ENCODE measurements around the gene SLC2A6. TPM values are rescaled to one million over a fixed set of nuclear protein-coding genes. Genes with fewer than 3 reads are reported as not detected.

SLC2A6 gene
- total RNA-seq, 4 donors from 2014 or later = 0.41 to 2.4 (median 1.4) TPM

- intact Hi-C loops (cut with DNase I; ENCODE audit: low total_unique reads) = no loop called here
- Histone ChIP-seq H3K4me1 (no peaks in the 10 kb centered on the region), H3K36me3 (no peaks in the 10 kb centered on the region), H3K4me3 (no peak overlapping the region), H3K27ac (no peak overlapping the region), H3K27me3 (no peaks in the 10 kb centered on the region), H3K9me3 (no peaks in the 10 kb centered on the region)
- DNase-seq (no peak), ATAC-seq (no peak)
- TF ChIP-seq POLR2A (IDR thresholded peaks at IDR 0.05) = no peak
- no peak for TF ChIP-seq CTCF (IDR thresholded peaks at IDR 0.05 in 4 of 5, conservative IDR thresholded peaks at IDR 0.05 in 1 of 5)
- in situ Hi-C loops (cut with MboI; ENCODE audit: low sequenced_read_pairs in 4 of 4) = no loop called here
These were observed 37.3 kb downstream of the SLC2A6 start for GRCh38 chr9:133441571-133441970.

- intact Hi-C loops (cut with DNase I; ENCODE audit: low total_unique reads) = no loop called here
- no peak overlapping the region for H3K27ac ChIP-seq
- H3K4me3 ChIP-seq = no peak overlapping the region
- H3K4me1 ChIP-seq = no peaks in the 10 kb centered on the region
- in situ Hi-C loops (cut with MboI; ENCODE audit: low sequenced_read_pairs in 4 of 4) = no loop called here
- no peak for DNase-seq
- no peaks in the 10 kb centered on the region for H3K36me3 ChIP-seq
- TF ChIP-seq POLR2A (IDR thresholded peaks at IDR 0.05) = no peak
- TF ChIP-seq CTCF (IDR thresholded peaks at IDR 0.05 in 4 of 5, conservative IDR thresholded peaks at IDR 0.05 in 1 of 5) = no peak
- no peak for ATAC-seq
- H3K27me3 ChIP-seq = no peaks in the 10 kb centered on the region
- H3K9me3 ChIP-seq = no peaks in the 10 kb centered on the region
These were observed 38.0 kb downstream of the SLC2A6 start for GRCh38 chr9:133440874-133441273.

GRCh38 chr9:133439337-133439736 lies 39.6 kb downstream of the SLC2A6 start:
- Histone ChIP-seq H3K4me1 (no peaks in the 10 kb centered on the region), H3K9me3 (no peaks in the 10 kb centered on the region), H3K4me3 (no peak overlapping the region), H3K36me3 (no peaks in the 10 kb centered on the region), H3K27ac (no peak overlapping the region), H3K27me3 (no peaks in the 10 kb centered on the region)
- intact Hi-C loops (cut with DNase I; ENCODE audit: low total_unique reads) = no loop called here
- ATAC-seq (no peak), DNase-seq (no peak)
- in situ Hi-C loops (cut with MboI; ENCODE audit: low sequenced_read_pairs in 4 of 4) = no loop called here
- TF ChIP-seq POLR2A (IDR thresholded peaks at IDR 0.05) (no peak), CTCF (IDR thresholded peaks at IDR 0.05 in 4 of 5, conservative IDR thresholded peaks at IDR 0.05 in 1 of 5) (no peak)

- H3K9me3 ChIP-seq = no peaks in the 10 kb centered on the region
- ATAC-seq (no peak), DNase-seq (no peak)
- no peaks in the 10 kb centered on the region for H3K4me1 ChIP-seq
- intact Hi-C loops (cut with DNase I; ENCODE audit: low total_unique reads) (no loop called here), in situ Hi-C loops (cut with MboI; ENCODE audit: low sequenced_read_pairs in 4 of 4) (no loop called here)
- TF ChIP-seq POLR2A (IDR thresholded peaks at IDR 0.05) (no peak), CTCF (IDR thresholded peaks at IDR 0.05 in 4 of 5, conservative IDR thresholded peaks at IDR 0.05 in 1 of 5) (no peak)
- no peaks in the 10 kb centered on the region for H3K27me3 ChIP-seq
- no peak overlapping the region for H3K27ac ChIP-seq
- H3K36me3 ChIP-seq = no peaks in the 10 kb centered on the region
- no peak overlapping the region for H3K4me3 ChIP-seq
These were observed 41.0 kb downstream of the SLC2A6 start for GRCh38 chr9:133437753-133438531.

GRCh38 chr9:133436681-133437080 lies 42.2 kb downstream of the SLC2A6 start:
- ATAC-seq (no peak), DNase-seq (no peak)
- no peak overlapping the region for H3K4me3 ChIP-seq
- H3K9me3 ChIP-seq = no peaks in the 10 kb centered on the region
- H3K36me3 ChIP-seq = no peaks in the 10 kb centered on the region
- no peak overlapping the region for H3K27ac ChIP-seq
- TF ChIP-seq CTCF (IDR thresholded peaks at IDR 0.05 in 4 of 5, conservative IDR thresholded peaks at IDR 0.05 in 1 of 5) (no peak), POLR2A (IDR thresholded peaks at IDR 0.05) (no peak)
- in situ Hi-C loops (cut with MboI; ENCODE audit: low sequenced_read_pairs in 4 of 4) = no loop called here
- no peaks in the 10 kb centered on the region for H3K4me1 ChIP-seq
- H3K27me3 ChIP-seq = no peaks in the 10 kb centered on the region
- intact Hi-C loops (cut with DNase I; ENCODE audit: low total_unique reads) = no loop called here
